ENCODE measurements around the gene CSE1L.
"Not testable (repeated sequence)": the region's sequence is repeated elsewhere in the genome, so short reads cannot be mapped to it uniquely, and the experiment has no call there.

The CSE1L gene

GRCh38 chr20:49045440-49046086 lies 549 bp upstream of the CSE1L start:
- Histone ChIP-seq H3K27me3 (no peaks in the 10 kb centered on the region), H3K4me2 (peak overlapping the region; percentile 83 to 96 (median 91)), H4K20me1 (peaks cover 18 to 41% (median 34%) of the 10 kb centered on the region in 11 experiments; a peak in 20 of 22 replicates), H3K9ac (peak overlapping the region; percentile 83 to 99 (median 98)), H3K4me3 (peak overlapping the region; percentile 78 to 96 (median 88)), H3K9me3 (replicated peaks in 1 of 11) (no peaks in the 10 kb centered on the region), H3K4me1 (peaks cover 28 to 37% (median 33%) of the 10 kb centered on the region in 10 experiments), H3K27ac (peak overlapping the region; percentile 90 to 99 (median 98)), H3K36me3 (peaks cover under 1 to 33% (median 29%) of the 10 kb centered on the region in 11 experiments; a peak in 18 of 22 replicates)
- no peak for TF ChIP-seq Cebpa-rat (IDR thresholded peaks at IDR 0.05)

GRCh38 chr20:49052334-49052733 lies 6.2 kb downstream of the CSE1L start:
- H3K4me3 ChIP-seq: no peak overlapping the region
- H4K20me1 ChIP-seq: peaks cover 84 to 100% (median 100%) of the 10 kb centered on the region in 11 experiments; a peak in 21 of 22 replicates
- H3K27me3 ChIP-seq: no peaks in the 10 kb centered on the region
- H3K9me3 ChIP-seq (replicated peaks in 1 of 11): no peaks in the 10 kb centered on the region
- TF ChIP-seq Cebpa-rat (IDR thresholded peaks at IDR 0.05): no peak
- no peak overlapping the region for H3K4me2 ChIP-seq
- H3K4me1 ChIP-seq: peaks cover 13 to 32% (median 24%) of the 10 kb centered on the region in 10 experiments
- peaks cover 18 to 100% (median 86%) of the 10 kb centered on the region in 11 experiments for H3K36me3 ChIP-seq
- no peak overlapping the region for H3K27ac ChIP-seq
- H3K9ac ChIP-seq: 0 out of 22 replicates have a peak overlapping the region, but pooled peaks of 1 of the 11 experiments have one; percentile 16

- H3K4me2 ChIP-seq: peak overlapping the region in 3 of 11 experiments; percentile 4 to 14 (median 9); a peak in 1 of 22 replicates
- peaks cover 89 to 100% (median 100%) of the 10 kb centered on the region in 11 experiments; a peak in 21 of 22 replicates for H4K20me1 ChIP-seq
- H3K4me1 ChIP-seq: peaks cover 0 to 14% (median 8%) of the 10 kb centered on the region in 10 experiments; a peak in 11 of 20 replicates
- no peak overlapping the region for H3K4me3 ChIP-seq
- H3K27me3 ChIP-seq: no peaks in the 10 kb centered on the region
- H3K9ac ChIP-seq: no peak overlapping the region
- H3K36me3 ChIP-seq: peaks cover 36 to 100% (median 87%) of the 10 kb centered on the region in 11 experiments
- H3K9me3 ChIP-seq (replicated peaks in 1 of 11): no peaks in the 10 kb centered on the region
- no peak overlapping the region for H3K27ac ChIP-seq
- no peak for TF ChIP-seq Cebpa-rat (IDR thresholded peaks at IDR 0.05)
These were observed 8.0 kb downstream of the CSE1L start for GRCh38 chr20:49054056-49054643.

- H3K27ac ChIP-seq: no peak overlapping the region
- no peaks in the 10 kb centered on the region for H3K27me3 ChIP-seq
- no peak overlapping the region for H3K4me3 ChIP-seq
- peaks cover 87 to 100% (median 99%) of the 10 kb centered on the region in 11 experiments for H3K36me3 ChIP-seq
- H3K4me1 ChIP-seq: no peaks in the 10 kb centered on the region
- H3K4me2 ChIP-seq: no peak overlapping the region
- no peaks in the 10 kb centered on the region for H3K9me3 ChIP-seq (replicated peaks in 1 of 11)
- TF ChIP-seq Cebpa-rat (IDR thresholded peaks at IDR 0.05): no peak
- peaks cover 11 to 96% (median 78%) of the 10 kb centered on the region in 11 experiments; a peak in 21 of 22 replicates for H4K20me1 ChIP-seq
- no peak overlapping the region for H3K9ac ChIP-seq
These were observed 17.2 kb downstream of the CSE1L start for GRCh38 chr20:49063279-49063678.

- Histone ChIP-seq H3K4me3 (no peak overlapping the region), H3K4me1 (no peaks in the 10 kb centered on the region), H3K9ac (no peak overlapping the region), H3K9me3 (replicated peaks in 1 of 11) (no peaks in the 10 kb centered on the region), H4K20me1 (peaks cover 0 to 63% (median 29%) of the 10 kb centered on the region in 11 experiments; a peak in 16 of 22 replicates), H3K27ac (no peak overlapping the region), H3K4me2 (no peak overlapping the region), H3K27me3 (no peaks in the 10 kb centered on the region), H3K36me3 (peaks cover 97 to 100% (median 100%) of the 10 kb centered on the region in 11 experiments)
- TF ChIP-seq Cebpa-rat (IDR thresholded peaks at IDR 0.05): no peak
These were observed 28.4 kb downstream of the CSE1L start for GRCh38 chr20:49074521-49074920.

GRCh38 chr20:49078310-49078709 lies 32.2 kb downstream of the CSE1L start:
- Histone ChIP-seq H4K20me1 (peaks cover 0 to 78% (median 24%) of the 10 kb centered on the region in 11 experiments; a peak in 16 of 22 replicates), H3K9ac (no peak overlapping the region), H3K4me2 (no peak overlapping the region), H3K9me3 (replicated peaks in 1 of 11) (no peaks in the 10 kb centered on the region), H3K4me3 (no peak overlapping the region), H3K27me3 (no peaks in the 10 kb centered on the region), H3K4me1 (no peaks in the 10 kb centered on the region), H3K36me3 (peaks cover 98 to 100% (median 100%) of the 10 kb centered on the region in 11 experiments), H3K27ac (no peak overlapping the region)
- no peak for TF ChIP-seq Cebpa-rat (IDR thresholded peaks at IDR 0.05)

GRCh38 chr20:49082295-49082694 lies 36.2 kb downstream of the CSE1L start:
- H3K9ac ChIP-seq; H3K4me2 ChIP-seq; H3K4me1 ChIP-seq; H3K4me3 ChIP-seq; H3K27me3 ChIP-seq; H3K9me3 ChIP-seq (replicated peaks in 1 of 11); H3K27ac ChIP-seq: not testable (repeated sequence)
- Histone ChIP-seq H3K36me3 (peaks cover 99 to 100% (median 100%) of the 10 kb centered on the region in 11 experiments), H4K20me1 (peaks cover 0 to 81% (median 38%) of the 10 kb centered on the region in 11 experiments; a peak in 15 of 22 replicates)

GRCh38 chr20:49091104-49091503 lies 45.0 kb downstream of the CSE1L start:
- Histone ChIP-seq H3K9me3 (replicated peaks in 1 of 11) (no peaks in the 10 kb centered on the region), H3K4me3 (no peak overlapping the region), H3K4me2 (no peak overlapping the region), H4K20me1 (peaks cover 0 to 33% (median 11%) of the 10 kb centered on the region in 11 experiments; a peak in 13 of 22 replicates), H3K4me1 (peaks cover 0 to 8% (median 0%) of the 10 kb centered on the region in 10 experiments; a peak in 3 of 20 replicates), H3K27ac (no peak overlapping the region), H3K36me3 (peaks cover 97 to 100% (median 100%) of the 10 kb centered on the region in 11 experiments), H3K27me3 (no peaks in the 10 kb centered on the region), H3K9ac (no peak overlapping the region)
- no peak for TF ChIP-seq Cebpa-rat (IDR thresholded peaks at IDR 0.05)

GRCh38 chr20:49091762-49092161 lies 45.6 kb downstream of the CSE1L start:
- Histone ChIP-seq H3K9ac (no peak overlapping the region), H3K9me3 (replicated peaks in 1 of 11) (no peaks in the 10 kb centered on the region), H3K27ac (no peak overlapping the region), H3K36me3 (peaks cover 97 to 100% (median 100%) of the 10 kb centered on the region in 11 experiments), H3K4me1 (peaks cover 0 to 5% (median 0%) of the 10 kb centered on the region in 10 experiments; a peak in 3 of 20 replicates), H4K20me1 (peaks cover 0 to 33% (median 6%) of the 10 kb centered on the region in 11 experiments; a peak in 13 of 22 replicates), H3K27me3 (no peaks in the 10 kb centered on the region), H3K4me3 (no peak overlapping the region), H3K4me2 (no peak overlapping the region)
- TF ChIP-seq Cebpa-rat (IDR thresholded peaks at IDR 0.05): no peak
